22Rv1 (cell line): ENCODE measurements around the gene PRDM16.

Source experiments
- H3K27ac ChIP-seq: fragments of 450-650 bp; 2 replicates; pipeline ENCODE4 v1.5.1; 2017
- CTCF ChIP-seq: fragments of 450-650 bp; IDR thresholded peaks from 2 replicates; pipeline ENCODE4 v1.5.1; 2017; ENCODE audit warnings: mild to moderate bottlenecking
- ZFX ChIP-seq: fragments of 450-650 bp; IDR thresholded peaks from 2 replicates; pipeline ENCODE4 v1.6.1; 2017; ENCODE audit warnings: antibody characterized with exemption, borderline replicate concordance

Gene PRDM16

DNA sequence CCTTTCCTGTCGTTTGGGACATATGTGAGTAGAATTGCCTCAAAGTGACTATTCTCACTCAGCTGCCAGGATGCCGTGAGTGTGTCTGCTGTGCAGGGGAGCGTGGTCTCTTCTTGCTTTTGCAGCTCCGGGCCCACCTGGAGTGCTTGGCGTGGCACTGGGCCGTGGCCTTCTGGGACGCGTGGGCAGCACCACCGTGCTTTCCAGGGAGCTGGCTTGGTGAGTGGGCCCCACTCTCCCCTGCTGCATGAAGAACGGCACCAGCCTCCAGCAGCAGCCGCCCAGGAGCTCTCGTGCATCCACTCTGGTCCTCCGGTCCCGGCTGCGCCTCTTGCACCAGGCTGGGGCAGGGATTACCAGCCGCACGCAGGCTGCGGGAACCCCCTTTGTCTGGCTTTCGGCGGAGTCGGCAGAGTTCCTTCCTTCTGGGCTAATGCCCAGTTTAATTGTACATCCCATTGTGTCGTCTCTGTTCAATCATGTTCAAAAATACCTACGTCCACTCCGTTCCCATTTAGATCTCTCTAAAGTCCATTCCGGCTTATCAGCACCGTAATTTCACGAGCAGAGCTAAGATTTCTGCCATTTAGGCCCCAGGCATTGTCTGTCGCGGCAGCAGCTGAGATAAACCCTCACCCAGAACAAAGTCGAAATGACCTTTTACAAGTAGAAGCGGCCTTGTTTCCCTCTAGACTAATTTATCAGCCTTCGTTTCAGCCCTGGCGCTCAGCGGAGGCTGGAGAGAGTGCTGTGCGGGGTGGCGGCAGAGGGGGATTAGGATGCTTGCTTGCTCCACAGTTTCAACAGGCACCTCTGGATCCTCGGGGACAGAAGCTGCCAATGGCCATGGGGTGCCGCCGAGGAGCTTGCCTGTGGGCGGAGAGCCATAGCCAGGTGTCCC lies 129.6 kb downstream of the PRDM16 start:
- H3K27ac ChIP-seq = no peak overlapping the region
- no peak for TF ChIP-seq CTCF

- no peak overlapping the region for H3K27ac ChIP-seq
- no peak for TF ChIP-seq CTCF
- no peak for TF ChIP-seq ZFX
These were observed 135.7 kb downstream of the PRDM16 start for GRCh38 chr1:3204725-3205124.

DNA sequence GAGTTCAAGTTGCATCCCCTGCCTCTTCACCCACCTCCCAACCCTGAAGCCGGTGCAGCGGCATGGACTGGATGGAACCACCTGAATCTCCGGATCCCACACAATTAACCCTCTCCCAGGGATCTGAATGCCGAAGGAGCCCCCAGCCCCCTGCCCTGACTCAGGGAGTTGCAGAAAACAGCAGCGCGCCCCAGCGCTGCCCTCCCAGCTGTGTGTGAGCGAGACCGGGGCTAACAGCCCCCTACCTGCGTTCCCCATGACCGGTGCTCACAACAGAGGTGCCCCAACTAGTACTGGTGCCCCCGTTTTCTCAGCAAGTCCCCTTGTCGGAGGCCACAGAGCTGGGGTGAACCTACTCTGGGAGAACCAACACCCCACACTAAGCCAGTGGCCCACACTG lies 136.8 kb downstream of the PRDM16 start:
- H3K27ac ChIP-seq = no peak overlapping the region
- no peak for TF ChIP-seq CTCF
- no peak for TF ChIP-seq ZFX

GRCh38 chr1:3206696-3207095 lies 137.7 kb downstream of the PRDM16 start:
- no peak for TF ChIP-seq CTCF
- TF ChIP-seq ZFX = no peak
- no peak overlapping the region for H3K27ac ChIP-seq

DNA sequence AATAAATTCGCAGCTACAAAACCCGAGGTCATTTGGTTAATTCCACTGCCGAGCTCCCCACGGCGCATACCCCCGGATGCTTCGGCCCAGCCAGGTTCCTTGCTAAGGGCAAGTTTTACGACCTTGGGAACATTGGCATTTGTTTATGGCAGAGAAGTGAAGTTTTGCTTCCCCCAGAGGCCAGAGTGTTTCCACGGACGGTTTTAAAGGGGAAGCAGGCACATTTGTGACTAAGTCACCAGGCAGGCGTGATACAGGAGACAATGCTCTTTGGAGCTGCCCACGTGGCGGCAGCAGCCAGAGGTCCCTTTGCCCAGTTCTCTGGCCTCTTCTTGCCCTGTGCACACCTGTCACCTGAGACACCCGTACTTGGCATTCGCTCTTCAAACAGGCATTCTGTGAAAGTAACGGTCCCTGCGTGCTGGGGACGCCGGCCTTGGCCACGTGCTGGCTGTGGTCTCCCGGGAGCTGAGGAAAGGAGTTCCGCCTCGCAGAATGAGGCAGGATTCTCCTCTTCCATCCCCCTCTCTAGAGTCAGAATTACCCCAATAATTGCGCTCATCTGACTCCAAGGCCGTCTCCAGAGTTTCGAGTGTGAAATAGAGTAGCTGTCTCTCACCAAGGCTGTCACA lies 138.3 kb downstream of the PRDM16 start:
- TF ChIP-seq CTCF (no peak), ZFX (no peak)

DNA sequence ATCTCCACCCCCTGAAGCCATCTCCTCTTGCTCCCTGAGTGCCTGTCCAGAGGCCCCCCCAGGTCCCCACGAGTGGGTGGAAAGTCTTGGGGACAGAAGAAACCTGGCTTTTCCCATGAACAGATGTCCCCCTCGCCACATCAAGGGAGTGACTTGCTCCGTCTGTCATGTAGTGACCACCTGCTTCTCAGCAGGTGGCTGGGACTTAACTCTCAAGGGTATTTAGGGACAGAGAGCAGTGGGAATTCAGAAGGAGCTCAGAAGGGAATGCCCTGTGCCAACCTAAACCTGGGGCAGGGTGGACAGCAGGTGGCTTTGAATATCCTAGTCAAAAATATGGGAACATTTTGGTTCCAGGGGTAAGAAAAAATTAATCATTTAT lies 139.8 kb downstream of the PRDM16 start:
- TF ChIP-seq CTCF (no peak), ZFX (no peak)
- H3K27ac ChIP-seq = no peak overlapping the region

More for the DNA sequence above, 138.3 kb downstream of the PRDM16 start:
- H3K27ac ChIP-seq = no peak overlapping the region

- no peak for TF ChIP-seq CTCF
- TF ChIP-seq ZFX = no peak
- H3K27ac ChIP-seq = no peak overlapping the region
These were observed 140.2 kb downstream of the PRDM16 start for GRCh38 chr1:3209201-3209600.
